Peyer's patch (tissue), 4 donors: Measurements from ENCODE around the gene CLECL1.

Source experiments
- POLR2A ChIP-seq, 2 donors: fragments of 450-650 bp; IDR thresholded peaks; one replicate each; pipeline ENCODE4 v1.5.1; 2017; ENCODE audit warnings: antibody characterized with exemption in 2 of 2, mild to moderate bottlenecking in 2 of 2, moderate library complexity in 2 of 2
- TF ChIP-seq, protein P1 (sequence below), 6 experiments: fragments of 450-650 bp in 4 of 6; fragments of 200-600 bp in 2 of 6; sonication (generic) in 1 of 6; IDR thresholded peaks; one replicate each; pipeline ENCODE4 v1.5.1; 2017 to 2019; ENCODE audit warnings: antibody characterized with exemption in 6 of 6, mild to moderate bottlenecking in 3 of 6, moderate library complexity in 1 of 6

- no peak for TF ChIP-seq POLR2A (IDR thresholded peaks at IDR 0.05)
- TF ChIP-seq, protein P1, sequence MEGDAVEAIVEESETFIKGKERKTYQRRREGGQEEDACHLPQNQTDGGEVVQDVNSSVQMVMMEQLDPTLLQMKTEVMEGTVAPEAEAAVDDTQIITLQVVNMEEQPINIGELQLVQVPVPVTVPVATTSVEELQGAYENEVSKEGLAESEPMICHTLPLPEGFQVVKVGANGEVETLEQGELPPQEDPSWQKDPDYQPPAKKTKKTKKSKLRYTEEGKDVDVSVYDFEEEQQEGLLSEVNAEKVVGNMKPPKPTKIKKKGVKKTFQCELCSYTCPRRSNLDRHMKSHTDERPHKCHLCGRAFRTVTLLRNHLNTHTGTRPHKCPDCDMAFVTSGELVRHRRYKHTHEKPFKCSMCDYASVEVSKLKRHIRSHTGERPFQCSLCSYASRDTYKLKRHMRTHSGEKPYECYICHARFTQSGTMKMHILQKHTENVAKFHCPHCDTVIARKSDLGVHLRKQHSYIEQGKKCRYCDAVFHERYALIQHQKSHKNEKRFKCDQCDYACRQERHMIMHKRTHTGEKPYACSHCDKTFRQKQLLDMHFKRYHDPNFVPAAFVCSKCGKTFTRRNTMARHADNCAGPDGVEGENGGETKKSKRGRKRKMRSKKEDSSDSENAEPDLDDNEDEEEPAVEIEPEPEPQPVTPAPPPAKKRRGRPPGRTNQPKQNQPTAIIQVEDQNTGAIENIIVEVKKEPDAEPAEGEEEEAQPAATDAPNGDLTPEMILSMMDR (IDR thresholded peaks at IDR 0.05): no peak
Observed at GRCh38 chr12:9707356-9707755, 25.5 kb downstream of the CLECL1 start.
